Measurements from ENCODE around the gene GRIA3.

Gene GRIA3

GRCh38 chrX:123193101-123193500 lies 9.0 kb downstream of the GRIA3 start:
- no peak for DNase-seq (ENCODE audit: low read depth in 1 of 2, low spot score in 1 of 2)

GRCh38 chrX:123199338-123199737 lies 15.3 kb downstream of the GRIA3 start:
- no peak for DNase-seq (ENCODE audit: low read depth in 1 of 2, low spot score in 1 of 2)

- no peak for DNase-seq (ENCODE audit: low read depth in 1 of 2, low spot score in 1 of 2)
Observed at GRCh38 chrX:123201720-123202119, 17.6 kb downstream of the GRIA3 start.

- DNase-seq (ENCODE audit: low read depth in 1 of 2, low spot score in 1 of 2) = no peak
Observed at GRCh38 chrX:123202523-123202922, 18.4 kb downstream of the GRIA3 start.

- DNase-seq (ENCODE audit: low read depth in 1 of 2, low spot score in 1 of 2) = no peak
Observed at GRCh38 chrX:123203772-123204171, 19.7 kb downstream of the GRIA3 start.

- no peak for DNase-seq (ENCODE audit: low read depth in 1 of 2, low spot score in 1 of 2)
Observed at GRCh38 chrX:123206176-123206575, 22.1 kb downstream of the GRIA3 start.

- no peak for DNase-seq (ENCODE audit: low read depth in 1 of 2, low spot score in 1 of 2)
Observed at GRCh38 chrX:123210252-123210651, 26.2 kb downstream of the GRIA3 start.

GRCh38 chrX:123215397-123216089 lies 31.5 kb downstream of the GRIA3 start:
- DNase-seq (ENCODE audit: low read depth in 1 of 2, low spot score in 1 of 2) = no peak

- no peak for DNase-seq (ENCODE audit: low read depth in 1 of 2, low spot score in 1 of 2)
Observed at GRCh38 chrX:123217077-123217476, 33.0 kb downstream of the GRIA3 start.

- DNase-seq (ENCODE audit: low read depth in 1 of 2, low spot score in 1 of 2) = no peak
Observed at GRCh38 chrX:123217728-123218127, 33.6 kb downstream of the GRIA3 start.

- no peak for DNase-seq (ENCODE audit: low read depth in 1 of 2, low spot score in 1 of 2)
Observed at GRCh38 chrX:123219916-123220315, 35.8 kb downstream of the GRIA3 start.

- no peak for DNase-seq (ENCODE audit: low read depth in 1 of 2, low spot score in 1 of 2)
Observed at GRCh38 chrX:123222920-123223319, 38.8 kb downstream of the GRIA3 start.

GRCh38 chrX:123223409-123223808 lies 39.3 kb downstream of the GRIA3 start:
- DNase-seq (ENCODE audit: low read depth in 1 of 2, low spot score in 1 of 2) = no peak

- no peak for DNase-seq (ENCODE audit: low read depth in 1 of 2, low spot score in 1 of 2)
Observed at GRCh38 chrX:123223859-123224258, 39.8 kb downstream of the GRIA3 start.

GRCh38 chrX:123230798-123231197 lies 46.7 kb downstream of the GRIA3 start:
- no peak for DNase-seq (ENCODE audit: low read depth in 1 of 2, low spot score in 1 of 2)

GRCh38 chrX:123236859-123237258 lies 52.8 kb downstream of the GRIA3 start:
- no peak for DNase-seq (ENCODE audit: low read depth in 1 of 2, low spot score in 1 of 2)

- no peak for DNase-seq (ENCODE audit: low read depth in 1 of 2, low spot score in 1 of 2)
Observed at GRCh38 chrX:123237271-123237670, 53.2 kb downstream of the GRIA3 start.

- no peak for DNase-seq (ENCODE audit: low read depth in 1 of 2, low spot score in 1 of 2)
Observed at GRCh38 chrX:123254457-123254856, 70.4 kb downstream of the GRIA3 start.

GRCh38 chrX:123256378-123256777 lies 72.3 kb downstream of the GRIA3 start:
- DNase-seq (ENCODE audit: low read depth in 1 of 2, low spot score in 1 of 2) = no peak

GRCh38 chrX:123260920-123261418 lies 76.9 kb downstream of the GRIA3 start:
- no peak for DNase-seq (ENCODE audit: low read depth in 1 of 2, low spot score in 1 of 2)

GRCh38 chrX:123263270-123263669 lies 79.2 kb downstream of the GRIA3 start:
- no peak for DNase-seq (ENCODE audit: low read depth in 1 of 2, low spot score in 1 of 2)

GRCh38 chrX:123263747-123264146 lies 79.7 kb downstream of the GRIA3 start:
- no peak for DNase-seq (ENCODE audit: low read depth in 1 of 2, low spot score in 1 of 2)

- DNase-seq (ENCODE audit: low read depth in 1 of 2, low spot score in 1 of 2) = no peak
Observed at GRCh38 chrX:123267220-123267619, 83.1 kb downstream of the GRIA3 start.

Measured in activated CD4-positive, alpha-beta T cell treated with anti-CD3 and anti-CD28 coated beads, Interleukin-2, amount 50 U/mL, for 24 hours (primary cell).